GM18508 (cell line): ENCODE results near the gene MAP1B.

Experiments used
- ATAC-seq: cut with Tn5 transposase; IDR thresholded peaks from one replicate; pipeline ENCODE4 v1.9.1; 2021; ENCODE audit warnings: moderate number of reproducible peaks; ENCODE audit not compliant: insufficient read depth, unreplicated experiment

Gene MAP1B

DNA sequence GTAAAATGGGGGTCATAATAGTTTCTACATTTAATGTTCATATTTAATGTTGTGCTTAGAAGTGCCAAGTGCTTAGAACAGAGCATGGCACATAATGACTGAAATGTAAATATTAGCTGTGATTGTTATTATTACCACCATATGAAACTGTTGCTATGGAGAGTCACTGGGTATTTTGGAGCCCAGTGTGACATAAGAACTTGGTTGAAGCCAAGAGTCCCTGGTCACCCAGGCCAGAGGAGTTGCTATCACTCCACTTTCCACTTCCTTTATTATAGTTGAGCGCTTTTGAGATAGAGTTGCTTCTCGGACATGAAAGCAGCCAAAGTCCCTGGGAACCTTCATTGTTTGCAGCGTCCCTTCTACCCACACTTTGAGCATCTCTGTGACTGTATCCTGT is 77.1 kb downstream of the MAP1B start:
- ATAC-seq = no peak

DNA sequence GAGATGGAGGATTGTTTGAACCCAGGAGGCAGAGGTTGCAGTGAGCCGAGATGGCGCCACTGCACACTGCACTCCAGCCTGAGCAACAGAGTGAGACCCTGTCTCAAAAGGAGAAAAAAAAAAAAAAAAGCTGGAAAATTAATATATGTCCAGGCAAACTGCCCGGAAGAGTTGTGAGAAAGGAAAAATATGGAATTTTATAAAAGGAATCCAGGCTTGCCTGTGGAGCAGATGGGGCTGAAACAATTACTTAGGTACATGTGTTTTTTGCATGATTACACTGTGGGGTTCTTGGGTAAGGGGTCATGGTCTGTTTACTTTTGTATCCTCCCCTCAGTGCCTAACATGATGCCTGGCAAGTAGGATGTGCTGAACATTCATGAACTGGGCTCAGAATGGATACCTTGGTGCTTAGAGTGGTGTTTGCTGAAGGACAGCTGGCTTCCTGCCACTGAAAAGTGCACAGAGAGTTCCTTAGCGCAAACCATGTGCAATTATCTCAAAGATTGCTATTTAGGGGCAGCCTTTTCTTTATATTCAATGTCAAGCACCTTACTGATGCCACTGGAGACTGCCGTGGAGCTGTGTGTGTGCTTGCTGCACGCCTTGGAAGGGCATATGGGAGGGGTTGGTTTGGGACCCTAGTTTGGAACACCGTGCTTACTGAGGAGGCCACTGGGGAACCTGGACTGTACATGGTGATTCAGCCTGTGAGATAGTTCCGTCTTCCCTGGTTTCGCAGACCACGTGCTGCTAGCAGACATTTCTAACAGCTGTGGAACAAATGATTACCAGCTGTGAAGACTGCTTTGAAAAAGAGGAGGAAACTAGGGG is 78.4 kb downstream of the MAP1B start:
- ATAC-seq = no peak

DNA sequence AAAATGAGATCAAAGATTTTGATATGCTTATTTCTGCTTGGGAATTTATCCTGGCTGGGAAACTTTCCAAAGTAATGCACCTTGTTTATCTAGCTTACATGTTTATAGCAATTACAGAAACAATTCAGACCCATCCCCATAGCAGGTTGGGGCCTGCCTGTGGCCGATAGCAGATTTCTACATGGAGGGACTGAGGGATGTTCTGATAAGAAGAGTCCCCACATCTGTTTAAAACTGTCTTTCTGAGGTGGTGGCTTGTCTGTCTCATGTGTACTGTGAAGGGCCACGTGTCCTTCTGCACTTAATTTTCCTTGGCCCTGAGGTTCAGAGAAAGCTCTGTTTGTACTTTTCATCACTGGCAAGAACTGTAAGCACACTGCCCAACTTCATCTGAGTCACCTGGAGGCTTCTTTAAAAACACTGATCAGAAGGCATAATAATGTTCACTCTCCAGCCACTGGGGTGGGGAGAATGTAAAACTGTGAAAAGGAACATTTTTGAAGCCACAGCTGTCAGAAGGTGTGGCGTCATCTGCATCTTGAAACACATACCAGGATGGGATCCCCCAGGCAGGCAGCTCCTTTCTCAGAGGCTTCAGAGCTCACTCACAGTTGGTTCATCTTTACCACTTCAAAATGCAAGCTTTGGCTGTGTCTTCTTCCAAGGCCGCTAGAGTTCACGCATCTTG is 80.3 kb downstream of the MAP1B start:
- no peak for ATAC-seq

DNA sequence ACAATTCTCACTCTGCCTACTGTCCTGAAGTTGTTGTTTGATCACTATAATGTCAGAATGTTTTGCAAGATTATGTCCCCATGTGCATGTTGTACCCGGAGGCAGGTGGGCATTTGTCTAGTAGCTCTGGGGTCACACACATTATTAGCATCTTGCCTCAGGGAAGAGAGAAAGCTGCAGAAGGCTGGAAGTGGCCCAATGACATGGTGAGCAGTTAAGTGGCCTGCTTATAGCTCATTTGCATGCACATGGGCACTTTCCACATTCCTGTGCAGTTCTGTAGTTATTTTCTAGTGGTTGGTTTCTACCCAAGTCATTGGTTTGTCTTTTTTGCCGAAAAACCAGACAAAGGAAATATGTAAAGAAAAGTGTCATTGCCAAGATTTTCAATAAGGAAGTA is 80.9 kb downstream of the MAP1B start:
- no peak for ATAC-seq

DNA sequence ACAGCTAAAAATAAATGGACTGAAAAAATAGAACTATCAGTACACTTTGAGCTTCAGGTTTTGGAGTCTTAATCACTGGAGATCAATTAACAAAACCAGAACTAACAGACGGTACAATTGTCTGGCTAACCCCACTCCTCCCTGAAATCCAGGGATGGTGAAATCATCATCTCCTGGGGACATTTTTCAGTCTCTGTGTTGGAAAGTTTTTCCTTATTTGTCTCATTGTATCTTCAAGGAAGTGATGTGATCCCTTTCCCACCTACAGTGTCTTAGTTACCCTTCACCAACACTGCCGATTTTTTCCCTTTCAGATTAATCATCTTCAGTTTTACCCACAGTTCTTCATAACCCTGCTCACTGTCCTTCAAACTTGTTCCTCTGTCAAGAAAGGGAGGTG is 81.9 kb downstream of the MAP1B start:
- ATAC-seq = no peak

DNA sequence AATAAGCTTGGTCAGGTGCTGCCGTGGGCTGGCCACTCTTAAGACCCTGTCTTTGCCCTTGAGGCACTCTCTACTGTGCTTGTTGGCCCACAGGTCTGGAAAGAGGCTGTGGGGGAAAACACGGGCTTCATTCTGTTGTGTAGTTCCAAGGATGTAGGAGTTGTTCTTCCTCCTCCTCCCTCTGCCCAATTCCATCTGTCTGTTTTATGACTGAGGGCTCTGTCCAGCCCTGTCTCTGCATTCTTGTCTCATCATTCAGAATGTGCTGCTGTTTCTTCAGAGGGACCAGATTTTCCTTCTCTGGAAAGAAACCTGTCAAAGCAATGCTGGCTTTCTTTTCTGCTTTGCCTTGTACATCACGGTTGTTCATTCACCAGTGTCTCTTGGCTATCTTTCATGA is 84.1 kb downstream of the MAP1B start:
- no peak for ATAC-seq

DNA sequence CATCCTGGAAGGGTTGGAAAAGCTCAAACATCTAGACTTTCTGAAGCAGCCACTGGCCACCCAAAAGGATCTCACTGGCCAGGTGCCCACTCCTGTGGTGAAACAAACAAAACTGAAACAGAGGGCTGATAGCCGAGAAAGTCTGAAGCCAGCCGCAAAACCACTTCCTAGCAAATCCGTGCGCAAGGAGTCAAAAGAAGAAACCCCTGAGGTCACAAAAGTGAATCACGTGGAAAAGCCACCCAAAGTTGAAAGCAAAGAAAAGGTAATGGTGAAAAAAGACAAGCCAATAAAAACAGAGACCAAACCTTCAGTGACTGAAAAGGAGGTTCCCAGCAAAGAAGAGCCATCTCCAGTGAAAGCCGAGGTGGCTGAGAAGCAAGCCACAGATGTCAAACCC is 87.6 kb downstream of the MAP1B start:
- peak; percentile 84 for ATAC-seq

DNA sequence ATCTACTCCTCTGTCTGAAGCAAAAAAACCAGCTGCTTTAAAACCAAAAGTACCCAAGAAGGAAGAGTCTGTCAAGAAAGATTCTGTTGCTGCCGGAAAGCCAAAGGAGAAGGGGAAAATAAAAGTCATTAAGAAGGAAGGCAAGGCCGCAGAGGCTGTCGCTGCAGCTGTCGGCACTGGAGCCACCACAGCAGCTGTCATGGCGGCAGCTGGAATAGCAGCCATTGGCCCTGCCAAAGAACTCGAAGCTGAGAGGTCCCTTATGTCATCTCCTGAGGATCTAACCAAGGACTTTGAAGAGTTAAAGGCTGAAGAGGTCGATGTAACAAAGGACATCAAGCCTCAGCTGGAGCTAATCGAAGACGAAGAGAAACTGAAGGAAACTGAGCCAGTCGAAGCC is 88.3 kb downstream of the MAP1B start:
- ATAC-seq = no peak

DNA sequence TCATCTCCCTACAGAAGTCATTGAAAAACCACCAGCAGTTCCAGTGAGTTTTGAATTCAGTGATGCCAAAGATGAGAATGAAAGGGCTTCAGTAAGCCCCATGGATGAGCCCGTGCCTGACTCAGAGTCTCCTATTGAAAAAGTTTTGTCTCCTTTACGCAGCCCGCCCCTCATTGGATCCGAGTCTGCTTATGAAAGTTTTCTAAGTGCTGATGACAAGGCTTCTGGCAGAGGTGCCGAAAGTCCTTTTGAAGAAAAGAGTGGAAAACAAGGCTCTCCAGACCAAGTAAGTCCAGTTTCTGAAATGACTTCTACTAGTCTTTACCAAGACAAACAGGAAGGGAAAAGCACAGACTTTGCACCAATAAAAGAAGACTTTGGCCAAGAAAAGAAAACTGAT is 90.1 kb downstream of the MAP1B start:
- ATAC-seq = no peak

DNA sequence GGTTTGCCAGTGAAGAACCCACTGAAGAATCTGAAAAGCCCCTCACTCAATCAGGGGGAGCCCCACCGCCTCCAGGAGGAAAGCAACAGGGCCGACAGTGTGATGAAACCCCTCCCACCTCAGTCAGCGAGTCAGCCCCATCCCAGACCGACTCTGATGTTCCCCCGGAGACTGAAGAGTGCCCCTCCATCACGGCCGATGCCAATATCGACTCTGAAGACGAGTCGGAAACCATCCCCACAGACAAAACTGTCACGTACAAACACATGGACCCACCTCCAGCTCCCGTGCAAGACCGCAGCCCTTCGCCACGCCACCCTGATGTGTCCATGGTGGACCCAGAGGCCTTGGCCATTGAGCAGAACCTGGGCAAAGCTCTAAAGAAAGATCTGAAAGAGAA is 92.4 kb downstream of the MAP1B start:
- no peak for ATAC-seq

DNA sequence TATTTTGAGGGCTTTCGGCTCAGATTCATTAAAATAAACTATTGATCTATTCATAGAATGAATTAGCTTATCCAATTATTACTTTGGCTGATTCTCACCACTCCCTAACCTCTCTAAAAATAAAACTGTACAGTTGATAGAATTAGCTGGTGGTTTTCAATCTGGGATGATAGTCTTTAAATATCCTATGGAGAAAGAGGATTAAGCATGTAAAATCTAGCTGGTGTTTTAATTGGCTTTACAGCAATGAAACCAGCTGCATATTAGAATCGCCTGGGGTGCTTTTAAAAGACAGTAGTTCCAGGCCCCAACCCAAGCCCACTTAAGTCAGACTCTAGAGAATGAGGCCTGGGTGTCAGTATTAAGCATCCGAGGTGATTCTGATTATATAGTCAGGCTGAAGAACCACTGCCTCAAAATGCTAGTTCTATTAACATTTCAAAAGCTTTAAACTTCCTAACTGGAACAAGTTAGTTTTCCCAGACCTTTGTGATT is 95.1 kb downstream of the MAP1B start:
- ATAC-seq = no peak

DNA sequence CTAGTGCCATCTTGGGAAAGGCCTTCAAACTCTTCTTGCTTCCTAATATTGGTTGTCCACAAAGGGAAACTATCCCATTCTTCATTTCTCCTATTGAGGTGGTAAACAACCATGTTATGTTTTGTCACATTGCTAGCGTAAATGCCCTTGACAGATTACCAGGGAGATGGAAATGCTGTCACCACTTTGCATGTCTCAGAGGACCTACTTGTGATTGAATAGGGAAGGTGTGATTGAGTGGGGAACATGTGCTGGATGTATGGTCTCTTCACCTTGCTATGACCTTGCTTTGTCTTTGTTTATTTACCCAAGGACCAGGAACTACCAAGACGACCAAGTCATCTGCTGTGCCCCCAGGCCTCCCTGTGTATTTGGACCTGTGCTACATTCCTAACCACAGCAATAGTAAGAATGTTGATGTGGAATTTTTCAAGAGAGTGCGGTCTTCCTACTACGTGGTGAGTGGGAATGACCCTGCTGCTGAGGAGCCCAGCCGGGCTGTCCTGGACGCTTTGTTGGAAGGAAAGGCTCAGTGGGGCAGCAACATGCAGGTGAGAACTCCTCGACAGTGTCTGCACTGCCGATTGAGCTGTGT is 96.1 kb downstream of the MAP1B start:
- ATAC-seq = no peak

DNA sequence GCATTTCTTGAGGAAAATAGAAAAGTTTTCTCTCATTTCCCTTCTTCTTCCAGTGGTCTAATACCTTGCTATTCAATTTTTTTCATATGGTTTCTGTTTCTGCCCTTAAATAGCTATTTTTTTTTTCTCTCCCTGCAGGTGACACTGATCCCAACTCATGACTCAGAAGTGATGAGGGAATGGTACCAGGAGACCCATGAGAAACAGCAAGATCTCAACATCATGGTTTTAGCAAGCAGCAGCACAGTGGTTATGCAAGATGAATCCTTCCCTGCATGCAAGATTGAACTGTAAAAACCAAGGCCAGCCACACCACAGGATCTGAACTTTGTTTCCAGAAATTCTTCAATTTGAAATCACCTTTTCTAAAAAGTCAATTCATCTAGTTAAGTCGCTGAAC is 97.7 kb downstream of the MAP1B start:
- no peak for ATAC-seq

DNA sequence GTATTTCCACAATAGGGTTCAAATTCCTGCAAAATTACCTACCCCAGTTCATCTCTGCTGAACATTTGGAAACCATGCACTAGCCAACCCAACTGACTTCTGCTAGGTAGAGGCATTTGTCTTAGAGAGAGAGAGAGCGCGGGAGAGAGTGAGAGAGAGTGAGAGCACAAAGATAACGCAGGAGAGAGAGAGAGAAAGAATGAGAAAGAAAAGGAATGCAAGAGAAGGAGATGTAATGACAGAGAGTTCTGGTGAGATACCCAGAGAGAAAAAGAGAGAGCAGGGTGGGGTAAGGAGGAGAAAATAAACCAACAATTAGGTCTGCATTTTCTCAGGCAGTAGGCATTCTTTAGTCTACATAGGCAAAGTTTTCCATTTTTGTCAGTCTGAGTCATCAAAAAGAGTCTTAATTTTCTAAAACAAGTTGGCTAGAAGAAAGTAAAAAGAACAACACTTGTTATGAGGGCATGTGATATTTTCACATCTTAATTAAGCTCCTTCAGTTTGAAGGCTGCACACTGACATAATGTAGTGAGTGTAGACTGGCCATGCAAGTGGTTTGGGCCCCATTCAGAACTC is 98.2 kb downstream of the MAP1B start:
- no peak for ATAC-seq

DNA sequence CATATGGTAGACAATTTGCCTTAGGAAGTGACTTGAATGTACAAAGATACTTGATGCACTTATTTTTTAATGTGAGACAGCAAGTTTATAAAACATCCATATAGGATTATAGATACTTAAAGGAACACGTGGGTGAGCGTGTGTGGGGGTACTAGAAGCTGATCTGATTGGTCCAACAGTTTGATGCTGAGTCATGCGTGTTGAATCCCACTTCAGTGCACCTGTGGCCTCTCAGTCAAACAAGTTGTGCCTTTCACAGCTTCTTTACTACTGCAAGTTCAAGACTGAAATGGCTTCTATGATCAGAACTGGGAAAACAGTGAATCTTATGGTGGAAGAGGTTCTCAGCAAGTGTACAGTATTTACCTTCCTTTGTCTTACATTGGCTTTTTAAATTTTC is 98.9 kb downstream of the MAP1B start:
- ATAC-seq = no peak

DNA sequence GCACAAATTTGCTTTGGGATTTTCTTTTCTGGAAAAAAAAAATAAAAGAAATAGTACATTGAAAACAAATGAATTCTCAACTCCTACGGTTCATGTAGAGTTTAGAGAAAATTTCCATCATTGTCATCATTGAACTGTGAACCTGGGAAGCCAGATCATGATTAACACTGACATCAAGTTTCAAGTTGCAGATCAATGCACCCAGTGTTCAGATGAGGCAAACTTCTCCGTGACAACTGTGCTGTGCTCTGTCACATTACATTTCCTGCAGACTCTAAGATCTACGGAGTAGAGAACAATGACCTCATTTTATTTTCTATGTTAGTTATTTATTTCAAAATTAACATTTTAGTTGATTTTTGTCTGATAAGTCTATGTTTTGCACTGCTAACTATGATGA is 99.7 kb downstream of the MAP1B start:
- ATAC-seq = no peak

DNA sequence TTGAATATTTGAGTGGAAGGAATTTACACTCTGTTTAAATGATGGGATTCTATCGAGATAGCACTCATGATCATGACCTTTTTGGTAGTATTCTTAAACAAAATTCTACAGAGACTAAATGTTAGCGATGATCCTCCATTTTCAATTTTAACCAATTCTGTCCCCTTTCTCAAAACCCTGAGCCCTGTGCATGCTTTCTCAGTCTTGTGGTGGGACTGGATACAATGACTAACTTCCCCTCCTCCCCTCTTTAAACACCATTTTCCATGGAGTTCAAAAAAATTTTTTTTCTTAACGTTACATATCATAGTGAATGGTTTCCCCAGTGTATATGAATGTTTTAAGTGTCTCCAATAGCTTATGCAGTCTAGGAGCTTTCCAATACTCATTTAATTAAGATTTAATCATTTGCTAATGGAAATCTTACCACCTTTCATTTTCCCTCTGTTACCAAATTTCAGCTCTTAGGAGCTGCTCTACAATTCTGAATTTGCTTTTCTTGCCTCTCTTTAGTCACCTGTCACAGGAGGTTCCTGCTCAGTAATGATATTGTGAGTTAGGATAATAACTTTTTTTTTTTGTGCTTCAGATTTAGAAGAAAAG is 101.2 kb downstream of the MAP1B start:
- no peak for ATAC-seq

DNA sequence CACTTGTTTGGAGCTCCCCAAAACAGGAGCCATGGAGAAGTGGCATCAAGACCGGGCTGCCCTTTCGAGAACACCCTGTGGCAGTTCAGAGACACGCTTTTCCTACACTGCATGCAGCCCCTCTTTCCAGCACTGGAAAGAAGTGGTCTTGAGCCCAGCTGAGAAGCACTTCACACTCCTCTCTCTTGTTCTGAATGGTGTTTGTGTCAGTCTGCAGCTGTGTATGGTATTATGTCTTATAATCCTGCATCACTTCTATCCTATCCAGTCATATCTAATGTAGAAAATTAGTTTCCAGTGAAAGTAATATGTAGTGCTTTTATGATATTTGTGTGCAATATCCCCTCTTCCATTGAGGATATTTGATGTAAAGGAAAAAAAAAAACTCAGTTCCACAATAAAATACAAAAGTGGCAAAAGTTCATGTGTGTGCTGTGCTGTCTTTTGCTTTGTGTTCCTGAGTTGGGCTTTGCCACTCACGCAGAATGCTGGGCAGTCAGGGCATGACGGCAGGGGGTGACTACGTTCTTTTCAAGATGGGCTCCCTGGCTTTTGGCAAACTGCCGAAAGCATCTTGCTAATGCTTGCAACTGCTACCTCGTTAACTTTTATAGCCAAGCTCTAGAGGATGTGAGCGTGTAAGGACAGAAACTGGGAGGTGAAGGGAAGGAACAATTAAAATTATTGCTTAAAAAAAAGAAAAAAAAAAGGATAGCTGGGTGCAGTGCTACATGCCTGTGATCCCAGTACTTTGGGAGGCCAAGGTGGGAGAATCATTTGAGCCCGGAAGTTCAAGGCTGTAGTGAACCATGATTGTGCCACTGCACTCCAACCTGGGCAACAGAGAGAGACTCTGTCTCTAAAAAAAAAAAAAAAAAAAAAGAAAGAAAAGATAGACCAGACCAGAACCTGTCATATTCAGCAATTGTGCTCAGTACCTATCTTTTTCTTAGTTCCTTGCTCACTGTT is 102.2 kb downstream of the MAP1B start:
- ATAC-seq = no peak

DNA sequence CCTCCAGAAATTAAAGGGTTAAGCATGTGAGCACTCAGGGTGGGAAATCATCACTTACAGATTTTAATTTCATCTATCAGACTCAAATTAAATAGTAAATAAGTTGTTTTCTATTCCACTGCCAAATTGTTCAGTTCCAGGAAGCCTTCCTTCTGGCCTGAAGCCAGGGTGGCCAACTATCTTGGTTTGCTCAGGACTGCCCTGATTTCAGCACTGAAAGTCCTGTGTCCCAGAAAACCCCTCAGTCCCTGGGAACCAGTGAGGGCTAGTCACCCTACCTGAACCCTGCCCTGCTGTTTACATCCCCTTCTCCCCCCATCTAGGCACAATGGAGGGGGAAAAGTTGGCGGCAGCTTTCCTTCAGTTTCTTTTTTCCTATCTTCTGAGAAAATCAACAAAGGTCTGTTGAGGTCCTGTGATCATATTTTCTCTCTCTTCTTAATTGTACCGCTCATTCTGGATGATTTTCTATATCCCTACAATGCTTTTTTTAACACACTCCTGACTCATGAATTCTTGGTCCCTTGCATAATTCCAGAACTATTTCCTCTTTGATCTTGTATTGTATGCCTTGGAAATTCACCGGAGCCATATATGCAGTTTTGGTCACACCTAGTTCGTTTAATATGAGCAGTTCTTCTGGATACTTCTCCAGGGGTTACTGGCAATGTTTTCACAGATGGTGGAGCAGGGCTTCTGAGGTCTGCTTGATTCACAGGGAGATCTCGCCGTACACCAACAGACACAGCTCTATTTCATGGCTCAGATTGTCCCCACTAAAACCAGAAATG is 103.8 kb downstream of the MAP1B start:
- no peak for ATAC-seq
